GM13977 (cell line): ENCODE data around the gene SUMO2.

Source experiments
- DNase-seq: peaks from one replicate; pipeline ENCODE4 v3.0.0; 2012; ENCODE audit warnings: low spot score
- CTCF ChIP-seq: IDR thresholded peaks from 2 replicates; pipeline ENCODE4 v1.5.1; 2012; ENCODE audit warnings: mild to moderate bottlenecking, control low read depth; ENCODE audit not compliant: insufficient read depth; ENCODE audit errors: extremely low read depth, missing control alignments
- in situ Hi-C: fragments of 300-500 bp; cut with MboI; formaldehyde crosslinking; loops from one replicate; pipeline ENCODE4 v1.12.0; 2022; ENCODE audit warnings: low sequenced_read_pairs, low pct_unique_long_range_greater_than_20kb, mixed read lengths, inconsistent platforms; ENCODE audit not compliant: unreplicated experiment

Gene SUMO2

GRCh38 chr17:75183999-75184884 lies 1.5 kb upstream of the SUMO2 start:
- TF ChIP-seq CTCF = no peak
- in situ Hi-C loops = loop anchor here (25.0 kb wide), 1 partner anchor 422 kb away; no protein-coding TSS in a partner anchor

GRCh38 chr17:75182319-75182568 lies 515 bp downstream of the SUMO2 start:
- DNase-seq = no peak
- in situ Hi-C loops = loop anchor here (25.0 kb wide), 1 partner anchor 420 kb away; no protein-coding TSS in a partner anchor
- TF ChIP-seq CTCF = no peak

More at GRCh38 chr17:75183999-75184884, 1.5 kb upstream of the SUMO2 start:
- DNase-seq = no peak

- in situ Hi-C loops = loop anchor here (25.0 kb wide), 1 partner anchor 419 kb away; no protein-coding TSS in a partner anchor
- no peak for TF ChIP-seq CTCF
- peak; percentile 35 for DNase-seq
Observed at GRCh38 chr17:75181608-75182318, 996 bp downstream of the SUMO2 start.

- DNase-seq = no peak
- TF ChIP-seq CTCF = no peak
- in situ Hi-C loops = loop anchor here (25.0 kb wide), 1 partner anchor 419 kb away; no protein-coding TSS in a partner anchor
Observed at GRCh38 chr17:75181110-75181509, 1.6 kb downstream of the SUMO2 start.

- TF ChIP-seq CTCF = no peak
- no peak for DNase-seq
- in situ Hi-C loops = loop anchor here (25.0 kb wide), 1 partner anchor 416 kb away; no protein-coding TSS in a partner anchor
Observed at GRCh38 chr17:75178453-75178852, 4.3 kb downstream of the SUMO2 start.

GRCh38 chr17:75176625-75177024 lies 6.1 kb downstream of the SUMO2 start:
- no peak for TF ChIP-seq CTCF
- in situ Hi-C loops = loop anchor here (25.0 kb wide), 1 partner anchor 414 kb away; no protein-coding TSS in a partner anchor
- no peak for DNase-seq
